ENCODE data around the gene RNASE1.
"Not testable (repeated sequence)": the region's sequence is repeated elsewhere in the genome, so short reads cannot be mapped to it uniquely, and the experiment has no call there.

RNASE1 gene

GRCh38 chr14:20774258-20774824 is 28.3 kb downstream of the RNASE1 start:
- H3K27ac ChIP-seq, result no peak overlapping the region
- H3K4me2 ChIP-seq, result no peak overlapping the region
- no peaks in the 10 kb centered on the region for H3K36me3 ChIP-seq
- H3K27me3 ChIP-seq, result no peaks in the 10 kb centered on the region
- no peak overlapping the region for H3K4me3 ChIP-seq
- H3K4me1 ChIP-seq, result no peaks in the 10 kb centered on the region
- H3K9ac ChIP-seq, result no peak overlapping the region
- no peak for TF ChIP-seq Cebpa-rat (IDR thresholded peaks at IDR 0.05)
- no peaks in the 10 kb centered on the region for H4K20me1 ChIP-seq
- no peaks in the 10 kb centered on the region for H3K9me3 ChIP-seq

GRCh38 chr14:20772650-20773049 is 30.0 kb downstream of the RNASE1 start:
- Histone ChIP-seq H3K9ac (no peak overlapping the region), H4K20me1 (no peaks in the 10 kb centered on the region), H3K27ac (no peak overlapping the region), H3K36me3 (no peaks in the 10 kb centered on the region), H3K27me3 (no peaks in the 10 kb centered on the region), H3K4me1 (no peaks in the 10 kb centered on the region), H3K4me2 (no peak overlapping the region), H3K4me3 (no peak overlapping the region), H3K9me3 (no peaks in the 10 kb centered on the region)
- no peak for TF ChIP-seq Cebpa-rat (IDR thresholded peaks at IDR 0.05)

GRCh38 chr14:20769421-20769820 is 33.2 kb downstream of the RNASE1 start:
- Histone ChIP-seq H3K4me2 (no peak overlapping the region), H3K9me3 (no peaks in the 10 kb centered on the region), H3K4me1 (no peaks in the 10 kb centered on the region), H3K9ac (no peak overlapping the region), H3K36me3 (no peaks in the 10 kb centered on the region), H3K4me3 (no peak overlapping the region), H4K20me1 (no peaks in the 10 kb centered on the region), H3K27me3 (no peaks in the 10 kb centered on the region), H3K27ac (no peak overlapping the region)
- no peak for TF ChIP-seq Cebpa-rat (IDR thresholded peaks at IDR 0.05)

- Histone ChIP-seq H3K27me3 (no peaks in the 10 kb centered on the region), H3K36me3 (no peaks in the 10 kb centered on the region)
Observed at GRCh38 chr14:20768593-20768892, 34.1 kb downstream of the RNASE1 start.

GRCh38 chr14:20760950-20761349 is 41.7 kb downstream of the RNASE1 start:
- no peak for TF ChIP-seq Cebpa-rat (IDR thresholded peaks at IDR 0.05)
- no peaks in the 10 kb centered on the region for H3K27me3 ChIP-seq
- no peaks in the 10 kb centered on the region for H3K36me3 ChIP-seq
- H3K4me3 ChIP-seq, result no peak overlapping the region
- no peaks in the 10 kb centered on the region for H4K20me1 ChIP-seq
- no peaks in the 10 kb centered on the region for H3K4me1 ChIP-seq
- no peak overlapping the region for H3K9ac ChIP-seq
- H3K9me3 ChIP-seq, result no peaks in the 10 kb centered on the region
- no peak overlapping the region for H3K27ac ChIP-seq
- H3K4me2 ChIP-seq, result no peak overlapping the region

More at GRCh38 chr14:20768593-20768892, 34.1 kb downstream of the RNASE1 start:
- Histone ChIP-seq H3K4me3 (no peak overlapping the region), H3K4me2 (no peak overlapping the region), H3K4me1 (no peaks in the 10 kb centered on the region), H3K9ac (no peak overlapping the region), H3K9me3 (no peaks in the 10 kb centered on the region), H3K27ac (no peak overlapping the region), H4K20me1 (no peaks in the 10 kb centered on the region)
- no peak for TF ChIP-seq Cebpa-rat (IDR thresholded peaks at IDR 0.05)

- not testable (repeated sequence) for H4K20me1 ChIP-seq, H3K9me3 ChIP-seq, H3K36me3 ChIP-seq, H3K4me2 ChIP-seq, H3K4me1 ChIP-seq, H3K27me3 ChIP-seq, H3K4me3 ChIP-seq, H3K27ac ChIP-seq, H3K9ac ChIP-seq
Observed at GRCh38 chr14:20759465-20759864, 43.2 kb downstream of the RNASE1 start.

- no peaks in the 10 kb centered on the region for H4K20me1 ChIP-seq
- H3K9me3 ChIP-seq, result peaks cover 6% of the 10 kb centered on the region
- no peaks in the 10 kb centered on the region for H3K36me3 ChIP-seq
- no peak overlapping the region for H3K9ac ChIP-seq
- no peak for TF ChIP-seq Cebpa-rat (IDR thresholded peaks at IDR 0.05)
- no peak overlapping the region for H3K4me3 ChIP-seq
- H3K4me1 ChIP-seq, result no peaks in the 10 kb centered on the region
- no peak overlapping the region for H3K4me2 ChIP-seq
- no peak overlapping the region for H3K27ac ChIP-seq
- H3K27me3 ChIP-seq, result no peaks in the 10 kb centered on the region
Observed at GRCh38 chr14:20757965-20758364, 44.7 kb downstream of the RNASE1 start.

- Histone ChIP-seq H3K27ac (no peak overlapping the region), H3K36me3 (no peaks in the 10 kb centered on the region), H3K9ac (no peak overlapping the region), H3K4me1 (no peaks in the 10 kb centered on the region), H3K4me2 (no peak overlapping the region), H3K9me3 (peaks cover 25% of the 10 kb centered on the region), H3K27me3 (no peaks in the 10 kb centered on the region), H4K20me1 (no peaks in the 10 kb centered on the region), H3K4me3 (no peak overlapping the region)
- TF ChIP-seq Cebpa-rat (IDR thresholded peaks at IDR 0.05), result no peak
Observed at GRCh38 chr14:20755037-20755436, 47.6 kb downstream of the RNASE1 start.

GRCh38 chr14:20754308-20754707 is 48.3 kb downstream of the RNASE1 start:
- Histone ChIP-seq H3K36me3 (no peaks in the 10 kb centered on the region), H4K20me1 (no peaks in the 10 kb centered on the region), H3K4me3 (no peak overlapping the region), H3K27me3 (no peaks in the 10 kb centered on the region), H3K9ac (no peak overlapping the region), H3K9me3 (peaks cover 25% of the 10 kb centered on the region), H3K27ac (no peak overlapping the region), H3K4me1 (no peaks in the 10 kb centered on the region), H3K4me2 (no peak overlapping the region)
- TF ChIP-seq Cebpa-rat (IDR thresholded peaks at IDR 0.05), result no peak

- H3K4me3 ChIP-seq, result no peak overlapping the region
- no peaks in the 10 kb centered on the region for H3K4me1 ChIP-seq
- TF ChIP-seq Cebpa-rat (IDR thresholded peaks at IDR 0.05), result no peak
- no peaks in the 10 kb centered on the region for H3K36me3 ChIP-seq
- no peaks in the 10 kb centered on the region for H3K27me3 ChIP-seq
- no peaks in the 10 kb centered on the region for H4K20me1 ChIP-seq
- H3K9ac ChIP-seq, result no peak overlapping the region
- H3K4me2 ChIP-seq, result no peak overlapping the region
- no peak overlapping the region for H3K27ac ChIP-seq
- peaks cover 25% of the 10 kb centered on the region for H3K9me3 ChIP-seq
Observed at GRCh38 chr14:20751963-20752562, 50.6 kb downstream of the RNASE1 start.

All from BLaER1 (cell line).